ENCODE measurements around the gene IL1RAPL1. TPM values are rescaled to one million over a fixed set of nuclear protein-coding genes. Genes with fewer than 3 reads are reported as not detected.

The IL1RAPL1 gene
- total RNA-seq, 2 donors from 2014 or later, result 0.54 TPM; not detected in 1

DNA sequence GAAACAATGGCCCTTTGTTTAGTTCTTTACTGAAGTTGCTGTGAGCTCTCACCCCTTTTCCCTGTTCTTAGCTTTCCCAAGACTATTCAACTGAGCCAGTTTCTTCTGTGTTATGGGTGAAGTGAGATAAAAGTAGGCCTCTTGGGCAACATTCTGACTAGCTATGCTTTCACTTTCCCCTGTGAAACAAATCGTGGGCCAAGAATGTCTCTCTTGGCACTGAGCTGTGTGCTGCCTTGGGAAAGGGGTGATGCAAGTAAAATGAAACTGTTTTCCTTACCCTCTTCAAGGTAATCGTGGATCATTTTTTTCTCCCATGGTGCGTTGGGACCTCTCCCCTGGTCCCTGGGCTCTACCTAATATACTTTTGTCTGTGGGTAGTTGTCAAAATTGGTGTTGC is 974.2 kb downstream of the IL1RAPL1 start:
- Histone ChIP-seq H3K4me3 (no peak overlapping the region), H3K27ac (no peak overlapping the region), H3K27me3 (replicated peaks; ENCODE audit: insufficient read depth) (no peaks in the 10 kb centered on the region), H3K36me3 (no peaks in the 10 kb centered on the region), H3K9me3 (no peaks in the 10 kb centered on the region), H3K4me1 (ENCODE audit: control insufficient read depth in 1 of 2, low read depth in 2 of 2) (no peaks in the 10 kb centered on the region)
- DNase-seq (ENCODE audit: low spot score) (no peak), ATAC-seq (ENCODE audit: insufficient number of reproducible peaks, low FRiP score, low read depth) (no peak)
- TF ChIP-seq, protein P1, sequence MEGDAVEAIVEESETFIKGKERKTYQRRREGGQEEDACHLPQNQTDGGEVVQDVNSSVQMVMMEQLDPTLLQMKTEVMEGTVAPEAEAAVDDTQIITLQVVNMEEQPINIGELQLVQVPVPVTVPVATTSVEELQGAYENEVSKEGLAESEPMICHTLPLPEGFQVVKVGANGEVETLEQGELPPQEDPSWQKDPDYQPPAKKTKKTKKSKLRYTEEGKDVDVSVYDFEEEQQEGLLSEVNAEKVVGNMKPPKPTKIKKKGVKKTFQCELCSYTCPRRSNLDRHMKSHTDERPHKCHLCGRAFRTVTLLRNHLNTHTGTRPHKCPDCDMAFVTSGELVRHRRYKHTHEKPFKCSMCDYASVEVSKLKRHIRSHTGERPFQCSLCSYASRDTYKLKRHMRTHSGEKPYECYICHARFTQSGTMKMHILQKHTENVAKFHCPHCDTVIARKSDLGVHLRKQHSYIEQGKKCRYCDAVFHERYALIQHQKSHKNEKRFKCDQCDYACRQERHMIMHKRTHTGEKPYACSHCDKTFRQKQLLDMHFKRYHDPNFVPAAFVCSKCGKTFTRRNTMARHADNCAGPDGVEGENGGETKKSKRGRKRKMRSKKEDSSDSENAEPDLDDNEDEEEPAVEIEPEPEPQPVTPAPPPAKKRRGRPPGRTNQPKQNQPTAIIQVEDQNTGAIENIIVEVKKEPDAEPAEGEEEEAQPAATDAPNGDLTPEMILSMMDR (IDR thresholded peaks at IDR 0.05), result no peak

GRCh38 chrX:29580560-29580959 is 993.3 kb downstream of the IL1RAPL1 start:
- H3K9me3 ChIP-seq, result no peaks in the 10 kb centered on the region
- H3K27me3 ChIP-seq (replicated peaks; ENCODE audit: insufficient read depth), result no peaks in the 10 kb centered on the region
- TF ChIP-seq, protein P1 (IDR thresholded peaks at IDR 0.05), result no peak
- no peak overlapping the region for H3K27ac ChIP-seq
- no peaks in the 10 kb centered on the region for H3K4me1 ChIP-seq (ENCODE audit: control insufficient read depth in 1 of 2, low read depth in 2 of 2)
- H3K4me3 ChIP-seq, result no peak overlapping the region
- no peak for DNase-seq (ENCODE audit: low spot score)
- no peak for ATAC-seq (ENCODE audit: insufficient number of reproducible peaks, low FRiP score, low read depth)
- no peaks in the 10 kb centered on the region for H3K36me3 ChIP-seq

GRCh38 chrX:29581223-29581622 is 994.0 kb downstream of the IL1RAPL1 start:
- ATAC-seq (ENCODE audit: insufficient number of reproducible peaks, low FRiP score, low read depth) (no peak), DNase-seq (ENCODE audit: low spot score) (no peak)
- TF ChIP-seq, protein P1 (IDR thresholded peaks at IDR 0.05), result no peak
- Histone ChIP-seq H3K4me1 (ENCODE audit: control insufficient read depth in 1 of 2, low read depth in 2 of 2) (no peaks in the 10 kb centered on the region), H3K27me3 (replicated peaks; ENCODE audit: insufficient read depth) (no peaks in the 10 kb centered on the region), H3K36me3 (no peaks in the 10 kb centered on the region), H3K9me3 (no peaks in the 10 kb centered on the region), H3K27ac (no peak overlapping the region), H3K4me3 (no peak overlapping the region)

DNA sequence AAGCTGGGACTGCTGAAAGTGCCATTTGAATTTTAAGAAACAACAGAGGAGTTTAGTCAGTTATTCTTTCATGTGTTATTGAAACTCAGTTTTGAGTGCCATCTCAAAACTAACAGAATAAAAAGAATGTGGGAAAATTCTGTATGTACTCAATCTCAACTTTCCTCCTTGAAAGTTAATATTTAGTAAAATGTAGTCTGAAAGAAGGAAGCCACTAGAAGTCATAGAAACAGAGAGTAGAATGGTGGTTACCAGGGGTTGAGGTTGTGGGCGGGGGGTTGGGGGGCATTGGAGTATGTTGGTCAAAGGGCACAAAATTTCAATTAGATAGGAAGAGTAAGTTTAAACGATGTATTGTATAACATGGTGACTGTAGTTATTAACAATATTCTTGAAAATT is 999.9 kb downstream of the IL1RAPL1 start:
- H3K27ac ChIP-seq, result no peak overlapping the region
- ATAC-seq (ENCODE audit: insufficient number of reproducible peaks, low FRiP score, low read depth) (no peak), DNase-seq (ENCODE audit: low spot score) (no peak)
- no peaks in the 10 kb centered on the region for H3K4me1 ChIP-seq (ENCODE audit: control insufficient read depth in 1 of 2, low read depth in 2 of 2)
- H3K4me3 ChIP-seq, result no peak overlapping the region
- no peaks in the 10 kb centered on the region for H3K9me3 ChIP-seq
- no peaks in the 10 kb centered on the region for H3K36me3 ChIP-seq
- H3K27me3 ChIP-seq (replicated peaks; ENCODE audit: insufficient read depth), result no peaks in the 10 kb centered on the region
- TF ChIP-seq, protein P1 (IDR thresholded peaks at IDR 0.05), result no peak

DNA sequence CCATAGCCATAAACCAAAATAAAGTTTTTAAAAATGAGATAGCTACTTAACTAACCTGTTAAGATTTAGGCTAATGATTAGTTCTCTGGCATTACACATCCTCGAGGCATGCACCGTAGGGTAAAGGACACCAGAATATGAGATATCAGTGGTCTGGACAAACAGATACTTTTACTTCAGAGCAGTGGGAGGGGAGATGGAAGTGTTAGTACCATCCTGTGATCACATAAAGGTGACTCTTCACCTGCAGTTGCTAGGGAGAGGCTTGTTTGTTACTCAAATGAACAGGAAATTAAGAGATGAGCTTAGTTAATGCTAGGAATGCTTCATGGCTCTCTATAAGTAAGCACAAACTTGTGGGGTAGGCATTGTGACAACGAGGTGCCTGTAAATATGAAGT is 1003.7 kb downstream of the IL1RAPL1 start:
- Histone ChIP-seq H3K4me1 (ENCODE audit: control insufficient read depth in 1 of 2, low read depth in 2 of 2) (no peaks in the 10 kb centered on the region), H3K4me3 (no peak overlapping the region), H3K9me3 (no peaks in the 10 kb centered on the region), H3K27me3 (replicated peaks; ENCODE audit: insufficient read depth) (no peaks in the 10 kb centered on the region), H3K27ac (no peak overlapping the region), H3K36me3 (no peaks in the 10 kb centered on the region)
- TF ChIP-seq, protein P1 (IDR thresholded peaks at IDR 0.05), result no peak
- no peak for DNase-seq (ENCODE audit: low spot score)
- ATAC-seq (ENCODE audit: insufficient number of reproducible peaks, low FRiP score, low read depth), result no peak

Measured in thoracic aorta (tissue), 2 donors.